NCI-H82 (cell line): ENCODE measurements around the gene COX19.
"Not testable (repeated sequence)": the region's sequence is repeated elsewhere in the genome, so short reads cannot be mapped to it uniquely, and the experiment has no call there.

Experiments used
- DNase-seq: peaks from one replicate; lab custom pipeline; 2025; lab: John Stamatoyannopoulos, UW

Gene COX19

GRCh38 chr7:960972-961371 lies 14.4 kb downstream of the COX19 start:
- DNase-seq, result not testable (repeated sequence)

GRCh38 chr7:960269-960871 lies 15.0 kb downstream of the COX19 start:
- DNase-seq, result no peak

- not testable (repeated sequence) for DNase-seq
Observed at GRCh38 chr7:959740-960139, 15.6 kb downstream of the COX19 start.

- DNase-seq, result no peak
Observed at GRCh38 chr7:959271-959670, 16.1 kb downstream of the COX19 start.

GRCh38 chr7:958221-959200 lies 16.8 kb downstream of the COX19 start:
- DNase-seq, result no peak

DNA sequence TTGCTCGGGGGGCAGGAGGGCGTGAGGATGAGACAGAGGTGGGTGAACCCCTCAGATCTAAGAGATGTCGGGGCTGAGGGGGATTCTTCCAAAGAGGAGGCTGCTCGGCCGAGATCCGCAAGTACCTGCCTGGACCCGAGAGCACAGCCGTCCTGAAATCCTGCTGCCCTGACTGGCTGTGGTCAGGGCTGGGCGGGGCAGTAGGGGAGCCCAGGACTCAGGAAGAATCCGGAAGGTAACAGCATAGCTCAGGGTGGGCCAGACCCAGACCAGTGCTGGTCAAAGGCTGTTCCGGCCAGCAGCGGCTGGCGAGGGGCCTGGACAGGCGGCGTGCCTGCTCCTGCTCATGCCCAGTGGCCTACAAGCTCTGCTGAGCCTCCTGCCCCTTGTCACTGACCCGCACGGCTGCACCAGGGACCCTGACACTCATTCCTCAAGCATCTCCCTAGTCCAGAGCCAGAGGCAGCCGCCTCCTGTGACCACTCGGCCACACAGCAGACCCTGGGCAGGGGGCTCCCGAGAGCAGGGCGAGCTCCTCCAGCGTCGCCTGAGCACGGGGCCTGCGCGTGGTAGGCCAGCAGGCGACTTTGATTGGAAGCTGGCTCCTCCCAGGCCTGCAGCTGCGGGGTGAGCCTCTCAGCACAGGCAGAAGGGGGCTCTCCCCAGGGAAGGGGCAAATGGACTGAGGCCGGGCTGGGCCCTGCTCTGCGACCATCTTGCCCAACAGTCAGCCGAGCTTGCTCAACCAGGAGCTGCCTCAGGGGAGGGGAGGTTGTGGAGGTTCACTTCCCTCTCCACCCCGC lies 17.7 kb downstream of the COX19 start:
- no peak for DNase-seq

- no peak for DNase-seq
Observed at GRCh38 chr7:956031-956430, 19.3 kb downstream of the COX19 start.

GRCh38 chr7:954330-955238 lies 20.8 kb downstream of the COX19 start, which contains the start of gene ADAP1:
TSS of gene ADAP1 (minus strand) at chr7:954680. CDS start at chr7:954477, 203 bp downstream.
- no peak for DNase-seq

GRCh38 chr7:953547-954327 lies 21.6 kb downstream of the COX19 start:
- no peak for DNase-seq

DNA sequence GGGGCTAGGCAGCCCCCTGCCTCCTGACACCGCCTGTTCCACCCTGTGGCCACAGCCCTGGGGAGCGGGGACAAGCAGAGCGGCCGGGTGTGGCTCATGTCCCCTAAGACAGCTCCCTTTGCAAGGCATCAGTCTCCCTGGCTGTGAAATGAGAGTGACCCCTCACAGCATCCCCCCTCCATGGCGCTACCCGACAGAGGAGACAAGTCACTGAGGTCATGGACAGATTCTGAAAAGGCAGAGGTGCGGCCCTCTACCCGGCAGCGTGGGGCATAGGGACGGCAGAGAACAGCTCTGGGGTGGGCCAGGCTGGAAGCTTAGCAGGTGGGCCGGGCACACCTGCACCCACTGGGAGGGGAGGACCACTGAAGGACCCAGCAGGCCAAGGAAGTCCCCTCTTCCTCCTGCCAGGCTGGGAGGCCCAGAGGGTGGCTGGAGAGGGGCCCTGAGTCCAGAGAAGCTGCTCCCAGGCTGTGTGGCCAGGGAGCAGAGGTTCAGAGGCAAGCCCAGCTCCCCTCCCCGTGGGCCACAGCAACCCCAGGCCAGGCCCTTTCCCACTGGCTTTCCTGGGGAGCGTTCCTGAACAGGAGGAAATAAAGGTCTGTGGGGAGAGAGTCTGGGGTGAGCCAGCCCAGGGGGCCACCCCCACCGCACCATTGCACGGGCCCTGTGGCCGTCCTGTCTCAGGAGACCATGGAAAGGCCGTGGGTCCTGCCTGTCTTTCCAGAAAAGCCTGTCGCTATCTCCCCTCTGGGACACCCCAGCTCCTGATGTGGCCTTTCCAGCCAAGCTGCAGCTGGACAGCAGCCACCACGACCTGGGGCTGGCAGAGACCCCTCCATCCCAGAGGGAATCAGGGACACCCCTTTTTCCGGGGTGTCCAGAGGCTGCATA lies 22.6 kb downstream of the COX19 start:
- DNase-seq, result no peak

GRCh38 chr7:951881-952547 lies 23.3 kb downstream of the COX19 start:
- DNase-seq, result no peak

GRCh38 chr7:949021-949934 lies 26.1 kb downstream of the COX19 start:
- DNase-seq, result no peak

DNA sequence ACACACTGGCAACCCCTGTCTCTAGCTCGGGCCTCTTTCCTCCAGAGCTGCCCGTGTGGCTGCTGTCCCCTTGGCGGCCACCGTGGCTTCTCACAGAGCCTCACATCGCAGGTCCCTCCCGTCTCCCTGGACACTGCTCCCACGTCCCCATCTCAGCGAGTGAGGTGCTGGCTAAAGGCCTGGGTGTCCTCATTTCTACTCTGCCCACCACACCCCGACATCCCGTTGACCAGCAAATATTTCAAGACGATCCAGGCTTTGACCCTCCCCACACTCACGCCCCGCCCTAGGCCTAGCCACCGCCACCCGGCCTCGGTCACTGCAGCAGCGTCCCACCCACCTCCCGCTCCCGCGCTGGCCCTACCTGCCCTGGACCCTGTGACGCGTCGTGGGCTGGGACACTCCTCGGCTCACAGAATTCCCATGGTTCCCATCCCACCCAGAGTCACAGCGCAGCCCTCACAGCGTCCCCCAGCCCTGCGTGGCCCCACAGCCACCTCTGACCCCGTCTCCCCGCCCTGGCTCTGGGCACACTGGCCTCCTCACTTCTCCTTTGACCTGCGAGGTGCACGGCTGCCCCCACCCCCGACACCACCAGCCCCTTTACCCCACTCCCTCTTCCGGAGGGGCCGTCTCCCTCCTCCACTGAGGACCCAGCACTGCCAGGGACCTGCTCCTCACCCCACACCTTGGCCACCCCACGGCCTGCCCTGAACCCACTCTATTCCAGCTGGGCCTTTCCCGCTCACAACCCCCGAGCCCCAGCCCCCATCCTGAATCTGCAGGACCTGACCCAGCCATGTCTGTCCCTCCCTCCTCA lies 27.7 kb downstream of the COX19 start:
- no peak for DNase-seq

DNA sequence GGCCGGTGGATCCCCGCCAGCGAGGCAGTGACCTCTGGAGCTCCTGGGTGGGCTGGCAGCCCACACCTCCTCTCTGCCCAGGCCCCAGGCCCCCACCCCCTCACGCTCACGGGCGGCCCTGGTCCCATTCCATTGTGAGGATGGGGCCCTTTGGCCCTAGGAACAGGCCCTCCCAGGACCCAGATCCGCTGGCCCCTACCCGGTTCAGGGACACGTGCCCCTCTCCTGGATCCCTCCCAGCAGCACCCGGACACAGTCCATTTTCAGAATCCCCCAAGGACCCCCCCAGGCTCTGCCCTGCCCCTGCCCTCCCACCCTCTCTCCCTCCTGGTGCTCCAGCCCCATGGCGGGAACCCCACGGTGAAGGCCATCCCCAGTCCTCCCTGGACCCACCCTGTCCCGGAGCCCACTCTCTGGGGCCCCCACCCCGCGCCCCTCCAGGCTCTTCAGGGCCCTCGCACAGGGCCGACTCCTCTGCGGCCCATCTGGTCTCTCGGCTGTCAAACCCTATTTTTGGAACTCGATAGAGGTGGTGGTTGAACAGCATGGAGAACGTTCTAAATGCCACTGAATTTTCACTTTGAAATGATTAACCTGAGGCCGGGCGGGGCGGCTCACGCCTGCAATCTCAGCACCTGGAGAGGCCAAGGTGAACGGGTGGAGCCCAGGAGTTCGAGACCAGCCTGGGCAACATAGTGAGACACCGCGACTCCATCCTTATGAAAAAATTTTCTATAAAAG lies 28.9 kb downstream of the COX19 start:
- DNase-seq, result no peak

DNA sequence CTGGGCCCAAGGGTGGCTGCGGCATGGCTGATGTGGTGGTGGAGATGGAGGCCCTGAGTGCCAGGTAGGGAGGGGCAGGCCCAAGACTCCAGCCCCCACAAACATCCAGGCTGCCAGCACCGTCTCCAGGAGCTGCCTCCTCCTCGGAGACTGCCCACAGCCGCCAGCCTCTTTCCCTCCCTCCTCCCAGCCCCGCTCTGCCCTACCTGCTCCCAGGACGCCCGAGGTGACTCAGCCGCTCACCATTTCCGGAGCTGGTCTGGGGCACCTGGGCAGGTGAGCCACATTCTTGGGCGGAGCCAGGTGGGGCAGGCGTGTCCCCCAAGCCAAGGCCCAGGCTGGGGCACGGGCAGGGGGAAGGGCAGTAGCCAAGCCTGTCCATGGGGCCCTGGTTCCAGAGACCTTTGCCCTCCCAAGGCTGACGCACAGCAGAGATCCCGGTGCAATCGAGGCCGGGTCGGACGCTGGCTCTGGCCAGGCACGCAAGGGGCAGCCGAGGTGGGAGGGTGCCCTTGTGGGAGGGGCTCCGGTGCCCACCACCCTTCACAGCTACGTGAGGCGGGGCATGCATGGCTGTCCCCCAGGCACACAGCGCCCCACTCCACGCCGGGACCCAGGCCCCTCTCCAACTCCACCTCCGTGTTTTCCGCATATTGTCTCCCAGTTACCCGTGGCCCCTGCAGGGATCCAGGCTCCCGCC lies 29.6 kb downstream of the COX19 start:
- no peak for DNase-seq

DNA sequence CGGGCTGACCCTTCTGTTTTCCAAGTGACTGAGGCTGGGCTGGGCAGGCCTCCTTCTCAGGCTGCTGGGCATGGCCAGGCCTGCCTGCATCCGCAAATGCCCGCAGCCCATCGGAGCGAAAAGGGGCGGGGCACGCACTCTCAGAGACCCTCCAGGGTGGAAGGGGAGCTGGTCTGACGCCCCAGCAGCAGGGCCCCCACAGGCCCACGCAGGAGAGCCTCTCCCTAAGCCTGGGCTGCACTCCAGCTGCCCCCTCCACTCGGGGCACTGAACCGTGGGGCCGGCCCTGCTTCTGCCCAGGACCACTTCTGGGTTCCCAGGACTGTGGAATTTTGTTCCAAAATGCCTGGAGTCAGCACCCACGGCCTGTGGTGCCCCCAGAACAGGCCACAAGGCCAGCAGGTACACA lies 30.2 kb downstream of the COX19 start:
- DNase-seq, result no peak
